HEK293 (cell line): Measurements from ENCODE around the gene DNAJB6.
"Not testable (repeated sequence)": the region's sequence is repeated elsewhere in the genome, so short reads cannot be mapped to it uniquely, and the experiment has no call there.

Experiments used
- CTCF ChIA-PET: fragments of 350-600 bp; formaldehyde crosslinking; extraction: SDS; loops from one replicate; lab custom pipeline; 2021; ENCODE audit warnings: antibody characterized with exemption; lab: Yijun Ruan, JAX
- POLR2A ChIA-PET: fragments of 300-600 bp; formaldehyde crosslinking; extraction: SDS; loops from one replicate; lab custom pipeline; 2020; ENCODE audit warnings: antibody characterized with exemption, inconsistent platforms; lab: Yijun Ruan, JAX
- H3K27ac ChIP-seq: fragments of 200-500 bp; sonication (Bioruptor generic); 2 replicates; pipeline ENCODE4 v1.5.1; 2014; ENCODE audit warnings: low read depth, low read length, control low read depth, inconsistent platforms; ENCODE audit errors: extremely low read depth
- H3K36me3 ChIP-seq, 2 experiments: fragments of 200-500 bp in 1 of 2; sonication (Bioruptor generic) in 1 of 2; 1 replicate in 1 of 2; 2 replicates in 1 of 2; pipeline ENCODE4 v1.5.1; 2014 to 2017; ENCODE audit warnings: inconsistent platforms in 2 of 2, low read length in 2 of 2; ENCODE audit not compliant: control insufficient read depth in 2 of 2, insufficient read depth in 1 of 2
- H3K4me1 ChIP-seq: fragments of 200-500 bp; sonication (Bioruptor generic); 2 replicates; pipeline ENCODE4 v1.5.1; 2014; ENCODE audit warnings: mild to moderate bottlenecking, low read length, inconsistent platforms; ENCODE audit not compliant: control insufficient read depth, insufficient read depth
- H3K4me3 ChIP-seq: 2 replicates; pipeline ENCODE4 v1.5.1; 2011; ENCODE audit warnings: low read depth, mild to moderate bottlenecking, control low read depth, low read length, moderate library complexity
- H3K9me3 ChIP-seq: fragments of 200-500 bp; sonication (Bioruptor generic); 2 replicates; pipeline ENCODE4 v1.5.1; 2014; ENCODE audit warnings: low read depth, low read length, inconsistent platforms; ENCODE audit not compliant: control insufficient read depth, insufficient read depth
- BCL11A ChIP-seq: fragments of 450-650 bp; formaldehyde crosslinking; IDR thresholded peaks from 2 replicates; pipeline ENCODE4 v1.5.1; 2016; ENCODE audit warnings: low read depth, missing biosample characterization, missing genetic modification characterization
- BCL11B ChIP-seq: fragments of 450-650 bp; formaldehyde crosslinking; IDR thresholded peaks from 2 replicates; pipeline ENCODE4 v1.5.1; 2016; ENCODE audit warnings: low read depth, missing biosample characterization, missing genetic modification characterization
- FEZF1 ChIP-seq: fragments of 450-650 bp; formaldehyde crosslinking; IDR thresholded peaks from 2 replicates; pipeline ENCODE4 v1.5.1; 2016; ENCODE audit warnings: missing biosample characterization, missing genetic modification characterization
- HOXD13 ChIP-seq: sonication (generic); formaldehyde crosslinking; IDR thresholded peaks from 2 replicates; pipeline ENCODE4 v1.8.0; 2022; ENCODE audit warnings: missing genetic modification reagents, borderline replicate concordance
- RBAK ChIP-seq: fragments of 450-650 bp; formaldehyde crosslinking; IDR thresholded peaks from 2 replicates; pipeline ENCODE4 v1.5.1; 2016; ENCODE audit warnings: missing biosample characterization, missing genetic modification characterization
- SCRT1 ChIP-seq: fragments of 450-650 bp; formaldehyde crosslinking; IDR thresholded peaks from 2 replicates; pipeline ENCODE4 v1.5.1; 2016; ENCODE audit warnings: missing biosample characterization, missing genetic modification characterization, borderline replicate concordance
- SP7 ChIP-seq: fragments of 450-650 bp; formaldehyde crosslinking; IDR thresholded peaks from 2 replicates; pipeline ENCODE4 v1.5.1; 2016; ENCODE audit warnings: missing biosample characterization, missing genetic modification characterization
- ZBTB48 ChIP-seq: fragments of 450-650 bp; formaldehyde crosslinking; IDR thresholded peaks from 2 replicates; pipeline ENCODE4 v1.5.1; 2016; ENCODE audit warnings: missing biosample characterization, missing genetic modification characterization
- ZFP37 ChIP-seq: fragments of 450-650 bp; formaldehyde crosslinking; IDR thresholded peaks from 2 replicates; pipeline ENCODE4 v1.5.1; 2016; ENCODE audit warnings: missing biosample characterization, missing genetic modification characterization
- ZFP69B ChIP-seq: fragments of 450-650 bp; formaldehyde crosslinking; IDR thresholded peaks from 2 replicates; pipeline ENCODE4 v1.5.1; 2016; ENCODE audit warnings: missing biosample characterization, missing genetic modification characterization
- ZNF157 ChIP-seq: fragments of 450-650 bp; formaldehyde crosslinking; IDR thresholded peaks from 2 replicates; pipeline ENCODE4 v1.5.1; 2016; ENCODE audit warnings: missing biosample characterization, missing genetic modification characterization
- ZNF23 ChIP-seq: fragments of 450-650 bp; formaldehyde crosslinking; IDR thresholded peaks from 2 replicates; pipeline ENCODE4 v1.5.1; 2016; ENCODE audit warnings: missing biosample characterization, missing genetic modification characterization, borderline replicate concordance
- ZNF423 ChIP-seq: fragments of 450-650 bp; formaldehyde crosslinking; IDR thresholded peaks from 2 replicates; pipeline ENCODE4 v1.5.1; 2016; ENCODE audit warnings: missing biosample characterization, missing genetic modification characterization
- ZNF521 ChIP-seq: fragments of 450-650 bp; formaldehyde crosslinking; IDR thresholded peaks from 2 replicates; pipeline ENCODE4 v1.5.1; 2017; ENCODE audit warnings: missing biosample characterization, mild to moderate bottlenecking, missing genetic modification characterization
- ZNF571 ChIP-seq: fragments of 450-650 bp; formaldehyde crosslinking; IDR thresholded peaks from 2 replicates; pipeline ENCODE4 v1.5.0; 2017; ENCODE audit warnings: missing biosample characterization, missing genetic modification characterization
- ZNF664 ChIP-seq: fragments of 450-650 bp; formaldehyde crosslinking; IDR thresholded peaks from 2 replicates; pipeline ENCODE4 v1.5.1; 2016; ENCODE audit warnings: missing biosample characterization, missing genetic modification characterization
- TF ChIP-seq, protein P1 (sequence below): fragments of 450-650 bp; formaldehyde crosslinking; IDR thresholded peaks from 2 replicates; pipeline ENCODE4 v1.5.1; 2017; ENCODE audit warnings: missing biosample characterization, missing genetic modification characterization
- TF ChIP-seq, protein P2 (sequence below): sonication (generic); formaldehyde crosslinking; IDR thresholded peaks from 2 replicates; pipeline ENCODE4 v1.8.1; 2022; ENCODE audit warnings: mild to moderate bottlenecking, moderate library complexity, missing genetic modification reagents
- TF ChIP-seq, protein P3 (sequence below): fragments of 450-650 bp; formaldehyde crosslinking; IDR thresholded peaks from 2 replicates; pipeline ENCODE4 v1.5.1; 2016; ENCODE audit warnings: missing biosample characterization, missing genetic modification characterization, borderline replicate concordance

DNAJB6 gene

DNA sequence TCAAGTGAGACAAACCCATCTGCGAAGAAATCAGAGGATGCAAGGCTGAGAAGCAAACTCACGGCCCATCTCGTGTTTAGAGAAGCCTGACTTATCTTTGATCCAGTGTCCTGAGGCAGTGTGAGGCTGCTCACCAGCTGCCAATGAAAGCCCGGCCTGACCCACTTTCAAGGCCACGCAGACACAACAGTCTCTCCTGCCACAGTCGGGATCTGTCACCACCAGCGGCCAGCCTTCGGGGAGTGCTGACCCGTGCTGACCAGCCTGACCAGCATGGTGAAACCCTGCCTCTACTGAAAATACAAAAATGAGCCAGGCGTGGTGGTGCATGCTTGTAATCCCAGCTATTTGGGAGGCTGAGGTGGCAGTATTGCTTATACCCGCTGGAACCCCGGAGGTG lies 7.4 kb upstream of the DNAJB6 start:
- no peak overlapping the region for H3K4me3 ChIP-seq
- H3K27ac ChIP-seq = no peak overlapping the region
- no peaks in the 10 kb centered on the region for H3K36me3 ChIP-seq
- ChIA-PET POLR2A (no interaction called here), CTCF (interaction anchor here (0.5 to 1.4 kb wide), 3 partner anchors 10 to 1558 kb away, joined by 3 to 4 read pairs (median 4); no protein-coding TSS in a partner anchor)
- no peak for TF ChIP-seq SCRT1 (tag by site-specific recombination)
- TF ChIP-seq BCL11A (tag by site-specific recombination) = no peak
- TF ChIP-seq ZNF157 (tag by site-specific recombination) = no peak
- TF ChIP-seq ZFP37 (tag by site-specific recombination) = no peak
- TF ChIP-seq ZFP69B = no peak
- TF ChIP-seq FEZF1 (tag by site-specific recombination) = no peak
- TF ChIP-seq ZNF521 (tag by site-specific recombination) = no peak
- TF ChIP-seq ZNF664 = no peak
- TF ChIP-seq ZNF23 = no peak
- TF ChIP-seq BCL11B (tag by site-specific recombination) = no peak
- TF ChIP-seq SP7 (tag by site-specific recombination) = no peak
- TF ChIP-seq RBAK (tag by site-specific recombination) = no peak
- TF ChIP-seq ZNF423 (tag by site-specific recombination) = no peak
- TF ChIP-seq, protein P1, sequence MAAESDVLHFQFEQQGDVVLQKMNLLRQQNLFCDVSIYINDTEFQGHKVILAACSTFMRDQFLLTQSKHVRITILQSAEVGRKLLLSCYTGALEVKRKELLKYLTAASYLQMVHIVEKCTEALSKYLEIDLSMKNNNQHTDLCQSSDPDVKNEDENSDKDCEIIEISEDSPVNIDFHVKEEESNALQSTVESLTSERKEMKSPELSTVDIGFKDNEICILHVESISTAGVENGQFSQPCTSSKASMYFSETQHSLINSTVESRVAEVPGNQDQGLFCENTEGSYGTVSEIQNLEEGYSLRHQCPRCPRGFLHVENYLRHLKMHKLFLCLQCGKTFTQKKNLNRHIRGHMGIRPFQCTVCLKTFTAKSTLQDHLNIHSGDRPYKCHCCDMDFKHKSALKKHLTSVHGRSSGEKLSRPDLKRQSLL (tag by site-specific recombination) = no peak
- no peak for TF ChIP-seq ZBTB48 (tag by site-specific recombination)
- TF ChIP-seq ZNF571 (tag by site-specific recombination) = no peak
- TF ChIP-seq, protein P2, sequence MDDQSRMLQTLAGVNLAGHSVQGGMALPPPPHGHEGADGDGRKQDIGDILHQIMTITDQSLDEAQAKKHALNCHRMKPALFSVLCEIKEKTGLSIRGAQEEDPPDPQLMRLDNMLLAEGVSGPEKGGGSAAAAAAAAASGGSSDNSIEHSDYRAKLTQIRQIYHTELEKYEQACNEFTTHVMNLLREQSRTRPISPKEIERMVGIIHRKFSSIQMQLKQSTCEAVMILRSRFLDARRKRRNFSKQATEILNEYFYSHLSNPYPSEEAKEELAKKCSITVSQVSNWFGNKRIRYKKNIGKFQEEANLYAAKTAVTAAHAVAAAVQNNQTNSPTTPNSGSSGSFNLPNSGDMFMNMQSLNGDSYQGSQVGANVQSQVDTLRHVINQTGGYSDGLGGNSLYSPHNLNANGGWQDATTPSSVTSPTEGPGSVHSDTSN (CRISPR knock-in tag) = no peak
- TF ChIP-seq, protein P3, sequence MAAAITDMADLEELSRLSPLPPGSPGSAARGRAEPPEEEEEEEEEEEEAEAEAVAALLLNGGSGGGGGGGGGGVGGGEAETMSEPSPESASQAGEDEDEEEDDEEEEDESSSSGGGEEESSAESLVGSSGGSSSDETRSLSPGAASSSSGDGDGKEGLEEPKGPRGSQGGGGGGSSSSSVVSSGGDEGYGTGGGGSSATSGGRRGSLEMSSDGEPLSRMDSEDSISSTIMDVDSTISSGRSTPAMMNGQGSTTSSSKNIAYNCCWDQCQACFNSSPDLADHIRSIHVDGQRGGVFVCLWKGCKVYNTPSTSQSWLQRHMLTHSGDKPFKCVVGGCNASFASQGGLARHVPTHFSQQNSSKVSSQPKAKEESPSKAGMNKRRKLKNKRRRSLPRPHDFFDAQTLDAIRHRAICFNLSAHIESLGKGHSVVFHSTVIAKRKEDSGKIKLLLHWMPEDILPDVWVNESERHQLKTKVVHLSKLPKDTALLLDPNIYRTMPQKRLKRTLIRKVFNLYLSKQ (tag by site-specific recombination) = no peak
- TF ChIP-seq HOXD13 = no peak
- no peaks in the 10 kb centered on the region for H3K9me3 ChIP-seq
- H3K4me1 ChIP-seq = no peaks in the 10 kb centered on the region

DNA sequence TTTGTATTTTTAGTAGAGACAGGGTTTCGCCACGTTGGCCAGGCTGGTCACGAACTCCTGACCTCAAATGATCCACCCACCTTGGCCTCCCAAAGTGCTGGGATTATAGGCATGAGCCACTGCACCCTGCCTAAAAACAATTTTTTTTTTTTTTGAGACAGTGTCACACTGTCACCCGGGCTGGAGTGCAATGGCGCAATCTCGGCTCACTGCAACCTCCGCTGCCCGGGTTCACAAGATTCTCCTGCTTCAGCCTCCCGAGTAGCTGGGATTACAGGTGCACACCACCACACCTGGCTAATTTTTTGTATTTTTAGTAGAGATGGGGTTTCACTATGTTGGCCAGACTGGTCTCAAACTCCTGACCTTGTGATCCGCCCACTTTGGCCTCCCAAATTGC lies 6.2 kb upstream of the DNAJB6 start:
- H3K4me1 ChIP-seq, H3K36me3 ChIP-seq, H3K4me3 ChIP-seq, H3K9me3 ChIP-seq, H3K27ac ChIP-seq, POLR2A ChIA-PET: not testable (repeated sequence)
- CTCF ChIA-PET = interaction anchor here (0.7 kb wide), 1 partner anchor 35 kb away, joined by 3 read pairs; no protein-coding TSS in a partner anchor

DNA sequence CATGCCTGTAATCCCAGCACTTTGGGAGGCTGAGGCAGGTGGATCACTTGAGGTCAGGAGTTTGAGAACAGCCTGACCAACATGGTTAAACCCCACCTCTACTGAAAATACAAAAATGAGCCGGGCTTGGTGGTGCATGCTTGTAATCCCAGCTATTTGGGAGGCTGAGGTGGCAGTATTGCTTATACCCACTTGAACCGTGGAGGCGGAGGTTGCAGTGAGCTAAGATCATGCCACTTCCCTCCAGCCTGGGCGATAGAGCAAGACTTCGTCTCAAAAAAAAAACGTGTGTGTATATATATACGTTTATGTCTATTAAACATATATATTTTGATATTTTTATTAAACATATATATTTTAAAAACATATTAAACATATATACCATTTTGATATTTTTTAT lies 5.8 kb upstream of the DNAJB6 start:
- H3K9me3 ChIP-seq, H3K27ac ChIP-seq, H3K36me3 ChIP-seq, POLR2A ChIA-PET, H3K4me3 ChIP-seq, H3K4me1 ChIP-seq: not testable (repeated sequence)
- CTCF ChIA-PET = interaction anchor here (0.7 kb wide), 1 partner anchor 34 kb away, joined by 3 read pairs; no protein-coding TSS in a partner anchor
